Measurements from ENCODE around the gene MINK1. TPM values are rescaled to one million over a fixed set of nuclear protein-coding genes. Genes with fewer than 3 reads are reported as not detected.

Gene MINK1
- 108 and 109 TPM in 2 replicates for total RNA-seq
- 23.9 TPM for total RNA-seq (2013)
- 160 and 190 TPM in 2 replicates for polyA plus RNA-seq
- polyA minus RNA-seq: 42.2 and 51.9 TPM in 2 replicates

DNA sequence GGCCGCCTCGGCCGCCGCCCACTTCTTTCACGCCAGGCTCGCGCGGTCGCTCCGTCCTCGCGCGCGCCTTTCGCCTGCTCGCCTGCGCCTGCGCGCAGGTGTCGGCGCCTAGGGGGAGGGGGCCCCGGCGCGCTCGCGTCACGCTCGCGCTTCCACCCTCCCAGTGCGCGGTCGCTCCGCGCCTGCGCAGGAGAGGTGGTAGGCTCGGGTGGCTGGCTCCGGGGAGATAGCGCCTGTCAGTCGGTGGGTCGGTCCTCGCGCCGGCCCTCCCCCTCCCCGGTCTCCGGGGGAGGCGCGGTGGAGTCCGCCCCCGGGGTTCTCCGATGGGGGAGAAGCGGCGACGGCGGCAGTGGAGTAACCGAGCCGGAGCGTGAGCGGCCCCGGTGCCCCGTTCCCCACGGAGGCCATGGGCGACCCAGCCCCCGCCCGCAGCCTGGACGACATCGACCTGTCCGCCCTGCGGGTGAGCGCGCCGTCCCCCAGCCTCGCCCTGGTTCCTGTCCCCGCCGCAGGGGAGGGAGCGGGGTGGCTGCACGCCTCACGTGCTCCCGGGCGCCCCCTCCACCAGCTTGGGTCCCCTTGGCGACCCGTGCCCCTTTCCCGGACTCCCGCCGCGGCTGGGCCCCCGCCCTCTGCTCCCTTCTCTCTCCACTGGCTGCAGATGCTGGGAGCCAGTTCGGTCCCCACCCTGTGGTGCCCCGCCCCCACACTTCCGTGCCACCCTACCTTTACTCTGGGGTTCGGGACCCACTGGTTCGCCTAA is at the start of gene MINK1:
Gene MINK1, plus strand, starts transcription at position 163 of the 763 bp plus-strand sequence. Its CDS starts 244 bp downstream, at position 407.
- no peak for TF ChIP-seq EZH2 (IDR thresholded peaks at IDR 0.05; ENCODE audit: borderline replicate concordance, insufficient read depth, low read depth, low read length, poor library complexity, severe bottlenecking)
- TF ChIP-seq, protein P1, sequence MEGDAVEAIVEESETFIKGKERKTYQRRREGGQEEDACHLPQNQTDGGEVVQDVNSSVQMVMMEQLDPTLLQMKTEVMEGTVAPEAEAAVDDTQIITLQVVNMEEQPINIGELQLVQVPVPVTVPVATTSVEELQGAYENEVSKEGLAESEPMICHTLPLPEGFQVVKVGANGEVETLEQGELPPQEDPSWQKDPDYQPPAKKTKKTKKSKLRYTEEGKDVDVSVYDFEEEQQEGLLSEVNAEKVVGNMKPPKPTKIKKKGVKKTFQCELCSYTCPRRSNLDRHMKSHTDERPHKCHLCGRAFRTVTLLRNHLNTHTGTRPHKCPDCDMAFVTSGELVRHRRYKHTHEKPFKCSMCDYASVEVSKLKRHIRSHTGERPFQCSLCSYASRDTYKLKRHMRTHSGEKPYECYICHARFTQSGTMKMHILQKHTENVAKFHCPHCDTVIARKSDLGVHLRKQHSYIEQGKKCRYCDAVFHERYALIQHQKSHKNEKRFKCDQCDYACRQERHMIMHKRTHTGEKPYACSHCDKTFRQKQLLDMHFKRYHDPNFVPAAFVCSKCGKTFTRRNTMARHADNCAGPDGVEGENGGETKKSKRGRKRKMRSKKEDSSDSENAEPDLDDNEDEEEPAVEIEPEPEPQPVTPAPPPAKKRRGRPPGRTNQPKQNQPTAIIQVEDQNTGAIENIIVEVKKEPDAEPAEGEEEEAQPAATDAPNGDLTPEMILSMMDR (IDR thresholded peaks at IDR 0.05): no peak
- Histone ChIP-seq H3K4me1 (ENCODE audit: control insufficient read depth in 2 of 2, insufficient read depth in 2 of 2, low read length in 2 of 2) (peaks cover 21 to 26% of the 10 kb centered on the region in 2 donors), H3K9ac (ENCODE audit: low read length) (peak within 1 kb of the TSS; percentile 82), H3K36me3 (replicated peaks in 1 of 2; ENCODE audit: control extremely low read depth in 1 of 2, control insufficient read depth in 1 of 2, extremely low read depth in 1 of 2, insufficient read depth in 2 of 2, low read length in 1 of 2) (peaks cover 0 to 6% of the 10 kb centered on the region in 2 experiments), H3K4me2 (replicated peaks; ENCODE audit: low read depth, low read length, poor library complexity, severe bottlenecking) (peak within 1 kb of the TSS; percentile 94), H3K27me3 (replicated peaks in 1 of 4; ENCODE audit: control extremely low read depth in 1 of 4, control insufficient read depth in 3 of 4, insufficient read depth in 4 of 4, low read length in 3 of 4) (no peaks in the 10 kb centered on the region), H3K9me3 (ENCODE audit: control extremely low read depth in 1 of 3, control insufficient read depth in 2 of 3, insufficient read depth in 1 of 3, low read length in 2 of 3) (no peaks in the 10 kb centered on the region), H3K79me2 (ENCODE audit: control insufficient read depth, insufficient read depth, low read length) (peaks cover 55% of the 10 kb centered on the region), H4K20me1 (ENCODE audit: control insufficient read depth, insufficient read depth, low read length, poor library complexity, severe bottlenecking) (peaks cover 49% of the 10 kb centered on the region), H2AFZ (ENCODE audit: insufficient read depth, low read depth, low read length, poor library complexity, severe bottlenecking) (peak within 1 kb of the TSS; percentile 88), H3K27ac (ENCODE audit: low read length in 2 of 2) (peak within 1 kb of the TSS; percentile 77 to 85), H3K4me3 (ENCODE audit: control extremely low read depth in 1 of 5, extremely low read depth in 1 of 5, insufficient read depth in 1 of 5, low read depth in 2 of 5, low read length in 4 of 5) (peak within 1 kb of the TSS; percentile 68 to 86 (median 79))
- under 1% methylated on average over 91 of the region's 91 CpGs for WGBS (ENCODE audit: insufficient coverage)
- no peaks in the 10 kb centered on the region for H3K27me3 Mint-ChIP-seq
- peaks cover 29% of the 10 kb centered on the region for H3K4me1 Mint-ChIP-seq
- ATAC-seq (ENCODE audit: low read depth) (peak; percentile 93), DNase-seq (peak; percentile 97)
- CTCF ChIA-PET: interaction anchor here (1.0 to 1.1 kb wide), 3 partner anchors 26 to 43 kb away, joined by 3 to 5 read pairs (median 3); partner anchors contain the start of gene PLD2
- POLR2A ChIA-PET: interaction anchor here (1.1 kb wide), 1 partner anchor 43 kb away, joined by 4 read pairs; no protein-coding TSS in a partner anchor
- intact Hi-C loops (cut with micrococcal nuclease): loop anchor here (1.0 to 2.0 kb wide), 6 partner anchors 26 to 134 kb away; partner anchors contain the start of genes ARRB2, MED11, PLD2 and PSMB6
- H3K9me3 Mint-ChIP-seq (ENCODE audit: insufficient read depth): no peaks in the 10 kb centered on the region
- H3K27ac Mint-ChIP-seq: peak within 1 kb of the TSS; percentile 99
- peak within 1 kb of the TSS; percentile 99 for H3K4me3 Mint-ChIP-seq
